Astrocyte (in vitro differentiated cells and primary cell): Measurements from ENCODE around the gene LRRN4CL.

Experiments
- EZH2 ChIP-seq: IDR thresholded peaks from 2 replicates; pipeline ENCODE4 v1.6.1; 2012; ENCODE audit warnings: mild to moderate bottlenecking, low read length, inconsistent platforms; ENCODE audit not compliant: insufficient read depth
- TF ChIP-seq, protein P1 (sequence below): IDR thresholded peaks from 2 replicates; pipeline ENCODE4 v1.5.1; 2011; ENCODE audit warnings: low read depth, mild to moderate bottlenecking, inconsistent platforms, low read length, moderate library complexity; ENCODE audit not compliant: insufficient read depth

DNA sequence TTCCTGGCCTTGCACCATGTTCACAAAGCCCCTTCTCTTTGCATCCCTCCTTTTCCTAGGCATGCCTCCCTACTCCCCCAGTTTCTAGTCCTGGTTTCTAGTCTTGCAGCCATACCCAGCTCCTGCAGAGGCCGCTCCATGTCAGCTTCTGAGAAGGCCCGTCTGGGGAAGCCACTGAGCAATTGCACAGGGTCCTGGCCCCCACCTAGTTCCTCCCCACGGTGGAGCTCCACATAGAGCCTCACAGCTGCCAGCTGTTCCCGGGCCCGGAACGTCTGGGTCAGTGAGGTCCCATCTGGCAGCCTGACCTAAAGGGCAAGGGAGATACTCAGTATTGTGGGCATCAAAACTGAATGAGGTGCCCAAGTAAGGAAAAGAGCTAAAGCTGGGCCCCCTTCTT is 12.6 kb downstream of the LRRN4CL start:
- TF ChIP-seq, protein P1, sequence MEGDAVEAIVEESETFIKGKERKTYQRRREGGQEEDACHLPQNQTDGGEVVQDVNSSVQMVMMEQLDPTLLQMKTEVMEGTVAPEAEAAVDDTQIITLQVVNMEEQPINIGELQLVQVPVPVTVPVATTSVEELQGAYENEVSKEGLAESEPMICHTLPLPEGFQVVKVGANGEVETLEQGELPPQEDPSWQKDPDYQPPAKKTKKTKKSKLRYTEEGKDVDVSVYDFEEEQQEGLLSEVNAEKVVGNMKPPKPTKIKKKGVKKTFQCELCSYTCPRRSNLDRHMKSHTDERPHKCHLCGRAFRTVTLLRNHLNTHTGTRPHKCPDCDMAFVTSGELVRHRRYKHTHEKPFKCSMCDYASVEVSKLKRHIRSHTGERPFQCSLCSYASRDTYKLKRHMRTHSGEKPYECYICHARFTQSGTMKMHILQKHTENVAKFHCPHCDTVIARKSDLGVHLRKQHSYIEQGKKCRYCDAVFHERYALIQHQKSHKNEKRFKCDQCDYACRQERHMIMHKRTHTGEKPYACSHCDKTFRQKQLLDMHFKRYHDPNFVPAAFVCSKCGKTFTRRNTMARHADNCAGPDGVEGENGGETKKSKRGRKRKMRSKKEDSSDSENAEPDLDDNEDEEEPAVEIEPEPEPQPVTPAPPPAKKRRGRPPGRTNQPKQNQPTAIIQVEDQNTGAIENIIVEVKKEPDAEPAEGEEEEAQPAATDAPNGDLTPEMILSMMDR = no peak
- no peak for TF ChIP-seq EZH2
